ENCODE measurements around the gene ING3. TPM values are rescaled to one million over a fixed set of nuclear protein-coding genes. Genes with fewer than 3 reads are reported as not detected.
"Not testable (repeated sequence)": the region's sequence is repeated elsewhere in the genome, so short reads cannot be mapped to it uniquely, and the experiment has no call there.

The ING3 gene
- polyA plus RNA-seq, 3 donors: 22.3 to 26.9 (median 25.9) TPM

DNA sequence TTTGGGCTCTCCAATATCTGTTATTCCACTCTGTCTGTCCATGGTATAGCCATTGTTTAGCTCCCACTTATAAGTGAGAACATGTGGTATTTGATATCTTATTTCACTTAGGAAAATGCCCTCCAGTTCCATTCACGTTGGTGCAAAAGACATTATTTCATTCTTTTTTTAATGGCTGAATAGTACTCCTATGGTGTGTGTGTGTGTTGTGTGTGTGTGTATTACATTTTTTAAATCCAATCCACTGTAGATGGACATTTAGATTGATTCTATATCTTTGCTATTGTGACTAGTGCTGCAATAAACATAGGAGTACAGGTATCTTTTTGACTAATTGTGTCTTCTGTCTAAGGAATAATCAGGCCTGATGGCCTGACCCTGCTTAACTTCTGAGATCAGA is 30.5 kb downstream of the ING3 start:
- Histone ChIP-seq H3K79me2 (ENCODE audit: insufficient read depth, low read length) (no peaks in the 10 kb centered on the region), H3K4me3 (replicated peaks in 1 of 3; ENCODE audit: low read depth in 2 of 3, low read length in 3 of 3) (no peak overlapping the region), H3K27me3 (ENCODE audit: control insufficient read depth in 2 of 2, insufficient read depth in 2 of 2, low read length in 2 of 2) (no peaks in the 10 kb centered on the region), H2AFZ (ENCODE audit: insufficient read depth, low read depth, low read length, poor library complexity, severe bottlenecking) (no peak overlapping the region), H3K4me1 (ENCODE audit: control insufficient read depth in 1 of 2, insufficient read depth in 2 of 2, low read length in 2 of 2) (no peaks in the 10 kb centered on the region), H3K9me3 (replicated peaks in 1 of 2; ENCODE audit: control insufficient read depth in 1 of 2, insufficient read depth in 1 of 2, low read length in 2 of 2) (no peaks in the 10 kb centered on the region), H3K9ac (ENCODE audit: insufficient read depth, low read length, poor library complexity, severe bottlenecking) (no peak overlapping the region), H4K20me1 (ENCODE audit: insufficient read depth, low read length) (no peaks in the 10 kb centered on the region), H3K27ac (ENCODE audit: low read depth in 1 of 2, low read length in 2 of 2) (no peak overlapping the region), H3K4me2 (replicated peaks; ENCODE audit: extremely low read depth, low read length, poor library complexity, severe bottlenecking) (no peak overlapping the region), H3K36me3 (replicated peaks in 1 of 2; ENCODE audit: control insufficient read depth in 1 of 2, insufficient read depth in 2 of 2, low read length in 2 of 2) (peaks cover 4 to 16% of the 10 kb centered on the region in 2 donors)
- DNase-seq: no peak
- TF ChIP-seq, protein P1, sequence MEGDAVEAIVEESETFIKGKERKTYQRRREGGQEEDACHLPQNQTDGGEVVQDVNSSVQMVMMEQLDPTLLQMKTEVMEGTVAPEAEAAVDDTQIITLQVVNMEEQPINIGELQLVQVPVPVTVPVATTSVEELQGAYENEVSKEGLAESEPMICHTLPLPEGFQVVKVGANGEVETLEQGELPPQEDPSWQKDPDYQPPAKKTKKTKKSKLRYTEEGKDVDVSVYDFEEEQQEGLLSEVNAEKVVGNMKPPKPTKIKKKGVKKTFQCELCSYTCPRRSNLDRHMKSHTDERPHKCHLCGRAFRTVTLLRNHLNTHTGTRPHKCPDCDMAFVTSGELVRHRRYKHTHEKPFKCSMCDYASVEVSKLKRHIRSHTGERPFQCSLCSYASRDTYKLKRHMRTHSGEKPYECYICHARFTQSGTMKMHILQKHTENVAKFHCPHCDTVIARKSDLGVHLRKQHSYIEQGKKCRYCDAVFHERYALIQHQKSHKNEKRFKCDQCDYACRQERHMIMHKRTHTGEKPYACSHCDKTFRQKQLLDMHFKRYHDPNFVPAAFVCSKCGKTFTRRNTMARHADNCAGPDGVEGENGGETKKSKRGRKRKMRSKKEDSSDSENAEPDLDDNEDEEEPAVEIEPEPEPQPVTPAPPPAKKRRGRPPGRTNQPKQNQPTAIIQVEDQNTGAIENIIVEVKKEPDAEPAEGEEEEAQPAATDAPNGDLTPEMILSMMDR (IDR thresholded peaks at IDR 0.05): no peak
- WGBS (ENCODE audit: insufficient coverage): no CpG with 5 or more reads among the region's 1 CpG
- Mint-ChIP-seq H3K9me3 (no peaks in the 10 kb centered on the region), H3K4me3 (no peak overlapping the region), H3K4me1 (no peaks in the 10 kb centered on the region), H3K27ac (no peak overlapping the region), H3K27me3 (ENCODE audit: low read depth in 3 of 3) (peaks cover 0 to 1% (median 0%) of the 10 kb centered on the region in 3 donors), H3K36me3 (peaks cover 0 to 8% of the 10 kb centered on the region in 2 donors)
- intact Hi-C loops (cut with micrococcal nuclease): loop anchor here in 1 of 2 donors (10.0 kb wide), 1 partner anchor 54 kb away; no protein-coding TSS in a partner anchor

DNA sequence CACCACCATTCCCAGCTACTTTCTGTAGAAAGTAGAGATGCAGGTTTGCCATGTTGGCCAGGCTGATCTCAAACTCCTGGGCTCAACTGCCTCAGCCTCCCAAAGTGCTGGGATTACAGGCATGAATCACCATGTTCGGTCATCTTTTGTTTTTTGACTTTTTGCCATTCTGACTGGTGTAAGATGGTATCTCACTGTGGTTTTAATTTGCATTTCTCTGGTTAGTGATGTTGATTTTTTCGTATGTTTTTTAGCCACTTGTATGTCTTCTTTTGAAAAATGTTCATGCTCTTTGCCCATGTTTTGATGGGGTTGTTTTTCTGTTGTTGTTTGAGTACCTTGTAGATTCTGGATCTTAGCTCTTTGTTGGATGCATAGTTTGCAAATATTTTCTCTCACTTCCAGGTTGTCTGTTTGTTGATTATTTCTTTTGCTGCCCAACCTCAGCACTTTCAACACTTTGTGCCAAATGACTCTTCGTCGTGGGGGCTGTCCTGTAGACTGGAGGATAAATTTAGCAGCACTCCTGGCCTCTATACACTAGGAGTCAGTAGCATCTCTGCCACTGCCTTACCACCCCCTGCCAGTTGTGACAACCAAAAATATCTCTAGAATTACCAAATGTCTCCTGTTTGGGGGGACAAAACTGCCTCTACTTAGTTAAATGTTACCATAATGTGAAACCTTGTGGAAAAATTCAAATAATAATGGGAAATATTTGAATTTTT is 31.5 kb downstream of the ING3 start:
- no peak overlapping the region for H3K4me3 ChIP-seq (replicated peaks in 1 of 3; ENCODE audit: low read depth in 2 of 3, low read length in 3 of 3)
- 87% methylated on average over 4 of the region's 4 CpGs for WGBS (ENCODE audit: insufficient coverage)
- peaks cover 0 to 1% (median 1%) of the 10 kb centered on the region in 3 donors for H3K27me3 Mint-ChIP-seq (ENCODE audit: low read depth in 3 of 3)
- H2AFZ ChIP-seq (ENCODE audit: insufficient read depth, low read depth, low read length, poor library complexity, severe bottlenecking): no peak overlapping the region
- H3K27ac ChIP-seq (ENCODE audit: low read depth in 1 of 2, low read length in 2 of 2): no peak overlapping the region
- no peaks in the 10 kb centered on the region for H3K4me1 Mint-ChIP-seq
- H3K4me2 ChIP-seq (replicated peaks; ENCODE audit: extremely low read depth, low read length, poor library complexity, severe bottlenecking): no peak overlapping the region
- no peaks in the 10 kb centered on the region for H3K4me1 ChIP-seq (ENCODE audit: control insufficient read depth in 1 of 2, insufficient read depth in 2 of 2, low read length in 2 of 2)
- no peak overlapping the region for H3K9ac ChIP-seq (ENCODE audit: insufficient read depth, low read length, poor library complexity, severe bottlenecking)
- no peak for DNase-seq
- H4K20me1 ChIP-seq (ENCODE audit: insufficient read depth, low read length): no peaks in the 10 kb centered on the region
- TF ChIP-seq, protein P1 (IDR thresholded peaks at IDR 0.05): no peak
- peaks cover 0 to 7% of the 10 kb centered on the region in 2 donors for H3K36me3 ChIP-seq (replicated peaks in 1 of 2; ENCODE audit: control insufficient read depth in 1 of 2, insufficient read depth in 2 of 2, low read length in 2 of 2)
- H3K27ac Mint-ChIP-seq: no peak overlapping the region
- H3K36me3 Mint-ChIP-seq: peaks cover 0 to under 1% of the 10 kb centered on the region in 2 donors
- H3K27me3 ChIP-seq (ENCODE audit: control insufficient read depth in 2 of 2, insufficient read depth in 2 of 2, low read length in 2 of 2): no peaks in the 10 kb centered on the region
- no peaks in the 10 kb centered on the region for H3K9me3 ChIP-seq (replicated peaks in 1 of 2; ENCODE audit: control insufficient read depth in 1 of 2, insufficient read depth in 1 of 2, low read length in 2 of 2)
- intact Hi-C loops (cut with micrococcal nuclease): loop anchor here in 1 of 2 donors (10.0 kb wide), 1 partner anchor 53 kb away; no protein-coding TSS in a partner anchor
- no peaks in the 10 kb centered on the region for H3K9me3 Mint-ChIP-seq
- no peaks in the 10 kb centered on the region for H3K79me2 ChIP-seq (ENCODE audit: insufficient read depth, low read length)
- H3K4me3 Mint-ChIP-seq: no peak overlapping the region

DNA sequence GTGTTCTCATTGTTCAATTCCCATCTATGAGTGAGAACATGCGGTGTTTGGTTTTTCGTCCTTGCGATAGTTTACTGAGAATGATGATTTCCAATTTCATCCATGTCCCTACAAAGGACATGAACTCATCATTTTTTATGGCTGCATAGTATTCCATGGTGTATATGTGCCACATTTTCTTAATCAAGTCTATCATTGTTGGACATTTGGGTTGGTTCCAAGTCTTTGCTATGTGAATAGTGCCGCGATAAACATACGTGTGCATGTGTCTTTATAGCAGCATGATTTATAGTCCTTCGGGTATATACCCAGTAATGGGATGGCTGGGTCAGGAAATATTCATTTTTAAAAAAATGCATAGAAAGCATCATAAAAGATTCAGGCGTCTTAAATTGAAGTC is 33.0 kb downstream of the ING3 start:
- not testable (repeated sequence) for H3K36me3 ChIP-seq (replicated peaks in 1 of 2; ENCODE audit: control insufficient read depth in 1 of 2, insufficient read depth in 2 of 2, low read length in 2 of 2); H3K4me1 Mint-ChIP-seq; H3K9ac ChIP-seq (ENCODE audit: insufficient read depth, low read length, poor library complexity, severe bottlenecking); H3K4me3 Mint-ChIP-seq; H3K4me2 ChIP-seq (replicated peaks; ENCODE audit: extremely low read depth, low read length, poor library complexity, severe bottlenecking); H3K27me3 ChIP-seq (ENCODE audit: control insufficient read depth in 2 of 2, insufficient read depth in 2 of 2, low read length in 2 of 2); H3K4me3 ChIP-seq (replicated peaks in 1 of 3; ENCODE audit: low read depth in 2 of 3, low read length in 3 of 3); H4K20me1 ChIP-seq (ENCODE audit: insufficient read depth, low read length); H3K4me1 ChIP-seq (ENCODE audit: control insufficient read depth in 1 of 2, insufficient read depth in 2 of 2, low read length in 2 of 2); H3K27ac Mint-ChIP-seq; H3K36me3 Mint-ChIP-seq; H3K9me3 Mint-ChIP-seq; H3K79me2 ChIP-seq (ENCODE audit: insufficient read depth, low read length); H2AFZ ChIP-seq (ENCODE audit: insufficient read depth, low read depth, low read length, poor library complexity, severe bottlenecking); H3K9me3 ChIP-seq (replicated peaks in 1 of 2; ENCODE audit: control insufficient read depth in 1 of 2, insufficient read depth in 1 of 2, low read length in 2 of 2); DNase-seq; H3K27me3 Mint-ChIP-seq (ENCODE audit: low read depth in 3 of 3); H3K27ac ChIP-seq (ENCODE audit: low read depth in 1 of 2, low read length in 2 of 2)
- WGBS (ENCODE audit: insufficient coverage): 100% methylated on average over 1 of the region's 8 CpGs
- intact Hi-C loops (cut with micrococcal nuclease): loop anchor here in 1 of 2 donors (10.0 kb wide), 1 partner anchor 51 kb away; no protein-coding TSS in a partner anchor
